Fibroblast of gingiva (primary cell): ENCODE data around the gene PRODH2.
"Not testable (repeated sequence)": the region's sequence is repeated elsewhere in the genome, so short reads cannot be mapped to it uniquely, and the experiment has no call there.

Experiments used
- DNase-seq: peaks from one replicate; pipeline ENCODE4 v3.0.0-alpha.2; 2011; ENCODE audit warnings: low read depth

Gene PRODH2

GRCh38 chr19:35795564-35795963, 17.1 kb downstream of the PRODH2 start:
- not testable (repeated sequence) for DNase-seq

GRCh38 chr19:35793381-35794165, 19.1 kb downstream of the PRODH2 start:
- peak; percentile 18 for DNase-seq

- no peak for DNase-seq
Observed at GRCh38 chr19:35792888-35793287, 19.8 kb downstream of the PRODH2 start.

- no peak for DNase-seq
Observed at GRCh38 chr19:35792312-35792711, 20.3 kb downstream of the PRODH2 start.

- DNase-seq: no peak
Observed at GRCh38 chr19:35791814-35792279, 20.8 kb downstream of the PRODH2 start.

- DNase-seq: no peak
Observed at GRCh38 chr19:35790981-35791813, 21.4 kb downstream of the PRODH2 start.

GRCh38 chr19:35789978-35790944, 22.4 kb downstream of the PRODH2 start:
- DNase-seq: no peak

- DNase-seq: no peak
Observed at GRCh38 chr19:35789195-35789977, 23.3 kb downstream of the PRODH2 start.

- no peak for DNase-seq
Observed at GRCh38 chr19:35788205-35788960, 24.3 kb downstream of the PRODH2 start.

GRCh38 chr19:35787227-35787799, 25.3 kb downstream of the PRODH2 start:
- no peak for DNase-seq

- no peak for DNase-seq
Observed at GRCh38 chr19:35786299-35787160, 26.1 kb downstream of the PRODH2 start.

GRCh38 chr19:35785339-35785627, 27.4 kb downstream of the PRODH2 start:
- DNase-seq: no peak

- no peak for DNase-seq
Observed at GRCh38 chr19:35784503-35785338, 27.9 kb downstream of the PRODH2 start.

- DNase-seq: no peak
Observed at GRCh38 chr19:35783469-35784434, 28.9 kb downstream of the PRODH2 start.

GRCh38 chr19:35782589-35782988, 30.1 kb downstream of the PRODH2 start:
- DNase-seq: no peak

- DNase-seq: no peak
Observed at GRCh38 chr19:35781650-35782049, 31.0 kb downstream of the PRODH2 start.

GRCh38 chr19:35780717-35781116, 31.9 kb downstream of the PRODH2 start:
- DNase-seq: no peak
